CD4-positive, alpha-beta T cell (primary cell): ENCODE measurements around the gene FBLN7. TPM values are rescaled to one million over a fixed set of nuclear protein-coding genes. Genes with fewer than 3 reads are reported as not detected.

ENCODE experiments used
- ATAC-seq: fragments of 200-7000 bp; cut with Tn5 transposase; one replicate; pipeline ENCODE4 v1.10.0; 2022; ENCODE audit warnings: mild to moderate bottlenecking; ENCODE audit not compliant: poor library complexity
- CTCF ChIA-PET: fragments of 350-600 bp; sonication (Branson Sonifier 250); formaldehyde crosslinking; loops from one replicate; lab custom pipeline; 2021; ENCODE audit warnings: antibody characterized with exemption, inconsistent platforms; lab: Charles Lee
- POLR2A ChIA-PET: fragments of 350-600 bp; sonication (Branson Sonifier 250); formaldehyde crosslinking; loops from one replicate; lab custom pipeline; 2021; ENCODE audit warnings: antibody characterized with exemption, inconsistent platforms; lab: Charles Lee
- DNase-seq, 14 experiments: peaks; one replicate each; pipeline ENCODE4 v3.0.0-alpha.2; 2013 to 2020; ENCODE audit warnings: mixed read lengths in 2 of 14
- H3K27ac ChIP-seq, 2 donors: one replicate each; pipeline versions ENCODE4 v1.5.1 to v1.7.0; 2013; ENCODE audit warnings: low read length in 2 of 2, low read depth in 1 of 2, mild to moderate bottlenecking in 1 of 2
- H3K27me3 ChIP-seq, 2 experiments: 1 replicate in 1 of 2; 2 replicates in 1 of 2; pipeline versions ENCODE4 v1.6.1 to v1.7.0; 2013; ENCODE audit warnings: low read length in 2 of 2, control low read depth in 1 of 2, mild to moderate bottlenecking in 1 of 2, moderate library complexity in 1 of 2; ENCODE audit not compliant: insufficient read depth in 2 of 2, control insufficient read depth in 1 of 2
- H3K36me3 ChIP-seq: one replicate; pipeline ENCODE4 v1.6.1; 2013; ENCODE audit warnings: low read length, control low read depth; ENCODE audit not compliant: insufficient read depth
- H3K4me1 ChIP-seq: one replicate; pipeline ENCODE4 v1.6.1; 2013; ENCODE audit warnings: low read length, control low read depth; ENCODE audit not compliant: insufficient read depth
- H3K4me3 ChIP-seq: one replicate; pipeline ENCODE4 v1.5.1; 2013; ENCODE audit warnings: mild to moderate bottlenecking, low read length, moderate library complexity
- H3K9me3 ChIP-seq, 2 experiments: 1 replicate in 1 of 2; 2 replicates in 1 of 2; pipeline versions ENCODE4 v1.6.1 to v1.7.0; 2013; ENCODE audit warnings: low read length in 2 of 2, mild to moderate bottlenecking in 2 of 2, control low read depth in 1 of 2, moderate library complexity in 1 of 2; ENCODE audit not compliant: control insufficient read depth in 1 of 2, insufficient read depth in 1 of 2
- H3K27ac Mint-ChIP-seq: one replicate; pipeline ENCODE4 v1.8.0; 2020; ENCODE audit warnings: mixed read lengths
- H3K27me3 Mint-ChIP-seq: one replicate; pipeline ENCODE4 v1.8.0; 2021; ENCODE audit warnings: mixed read lengths
- H3K36me3 Mint-ChIP-seq: one replicate; pipeline ENCODE4 v1.8.0; 2021; ENCODE audit warnings: low read depth, mixed read lengths
- H3K4me1 Mint-ChIP-seq: one replicate; pipeline ENCODE4 v1.8.0; 2021; ENCODE audit warnings: low read depth, mixed read lengths
- H3K4me3 Mint-ChIP-seq: one replicate; pipeline ENCODE4 v1.8.0; 2020; ENCODE audit warnings: mild to moderate bottlenecking, mixed read lengths
- H3K9me3 Mint-ChIP-seq: one replicate; pipeline ENCODE4 v1.8.0; 2020; ENCODE audit warnings: mixed read lengths
- intact Hi-C, 2 experiments: fragments of 100-400 bp; cut with DNase I in 1 of 2; cut with micrococcal nuclease in 1 of 2; formaldehyde crosslinking; loops; one replicate each; pipeline versions ENCODE4 v1.15.1 to v1.9.0; 2023 to 2025; cut with DNase I, micrococcal nuclease
- polyA plus RNA-seq, 2 donors: library from polyadenylated mRNA; unstranded; fragments of 120-200 nt; gene quantifications; one replicate each; pipeline ENCODE4 v1.2.1, GENCODE V29; 2013
- total RNA-seq, 174 experiments: library from RNA in 2 of 174; stranded (reverse) in 2 of 174; gene quantifications; one replicate each; pipeline ENCODE4 v1.2.3 and lab custom pipeline; 2021 to 2026
- TF ChIP-seq, protein P1 (sequence below): fragments of 200-600 bp; IDR thresholded peaks from one replicate; pipeline ENCODE4 v1.8.0; 2022; ENCODE audit warnings: antibody characterized with exemption, mild to moderate bottlenecking

The FBLN7 gene, protein sequence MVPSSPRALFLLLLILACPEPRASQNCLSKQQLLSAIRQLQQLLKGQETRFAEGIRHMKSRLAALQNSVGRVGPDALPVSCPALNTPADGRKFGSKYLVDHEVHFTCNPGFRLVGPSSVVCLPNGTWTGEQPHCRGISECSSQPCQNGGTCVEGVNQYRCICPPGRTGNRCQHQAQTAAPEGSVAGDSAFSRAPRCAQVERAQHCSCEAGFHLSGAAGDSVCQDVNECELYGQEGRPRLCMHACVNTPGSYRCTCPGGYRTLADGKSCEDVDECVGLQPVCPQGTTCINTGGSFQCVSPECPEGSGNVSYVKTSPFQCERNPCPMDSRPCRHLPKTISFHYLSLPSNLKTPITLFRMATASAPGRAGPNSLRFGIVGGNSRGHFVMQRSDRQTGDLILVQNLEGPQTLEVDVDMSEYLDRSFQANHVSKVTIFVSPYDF
- 10 to 100 TPM; 27.0 to 27.2 TPM for total RNA-seq
- polyA plus RNA-seq (2013, experiment 1 of 2): 16.1 TPM
- 17.3 TPM for polyA plus RNA-seq (2013, experiment 2 of 2)
- 4.6 to 123 (median 37.8) reads per million in 172 experiments for total RNA-seq (lab: John Stamatoyannopoulos, UW)

DNA sequence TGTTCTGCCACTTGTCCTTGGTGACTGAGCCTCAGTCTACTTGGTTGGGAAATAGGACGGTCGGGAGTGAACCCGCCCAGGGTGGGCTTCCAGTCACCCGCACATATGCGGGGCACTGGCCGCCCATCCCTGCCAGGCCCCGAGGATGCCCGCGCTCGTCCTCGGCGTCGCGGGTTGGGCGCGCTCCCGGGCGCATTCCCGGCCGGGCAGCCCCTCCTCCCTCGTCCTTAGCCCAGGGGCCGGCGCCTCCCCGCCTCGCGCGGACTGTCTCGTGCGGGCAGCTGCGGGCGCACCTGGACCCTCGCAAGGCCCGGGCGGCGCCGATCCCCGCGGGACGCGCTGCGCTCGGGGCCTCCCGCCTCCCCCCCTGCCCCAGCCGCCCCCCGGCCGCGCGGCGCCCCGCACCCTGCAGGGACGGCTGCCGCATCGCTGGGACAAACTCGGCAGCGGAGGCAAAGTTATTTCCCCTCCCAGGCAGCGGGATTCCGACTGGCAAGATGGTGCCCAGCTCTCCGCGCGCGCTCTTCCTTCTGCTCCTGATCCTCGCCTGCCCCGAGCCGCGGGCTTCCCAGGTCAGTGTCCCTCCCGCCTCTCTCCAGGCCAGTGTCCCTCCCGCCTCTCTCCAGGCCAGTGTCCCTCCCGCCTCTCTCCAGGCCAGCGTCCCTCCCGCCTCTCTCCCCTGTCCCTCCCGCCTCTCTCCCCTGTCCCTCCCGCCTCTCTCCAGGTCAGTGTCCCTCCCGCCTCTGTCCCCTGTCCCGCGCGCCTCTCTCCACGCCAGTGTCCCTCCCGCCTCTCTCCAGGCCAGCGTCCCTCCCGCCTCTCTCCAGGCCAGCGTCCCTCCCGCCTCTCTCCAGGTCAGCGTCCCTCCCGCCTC lies at the start of gene FBLN7:
TSS of gene FBLN7 (plus strand) at position 227 of the 874 bp plus-strand sequence. CDS start at position 498, 271 bp downstream.
- peak in 4 of 14 experiments; percentile 18 to 36 (median 34) for DNase-seq
- Histone ChIP-seq H3K27me3 (peaks cover 10 to 21% of the 10 kb centered on the region in 2 experiments), H3K36me3 (no peaks in the 10 kb centered on the region), H3K4me1 (peaks cover 15% of the 10 kb centered on the region), H3K27ac (no peak within 1 kb of the TSS), H3K9me3 (peaks cover 0 to 7% of the 10 kb centered on the region in 2 experiments), H3K4me3 (peak within 1 kb of the TSS; percentile 54)
- ChIA-PET POLR2A (interaction anchor here (0.7 to 1.9 kb wide), 3 partner anchors 14 to 117 kb away, joined by 3 to 6 read pairs (median 4); partner anchors contain the start of gene ZC3H8), CTCF (no interaction called here)
- peaks cover 8% of the 10 kb centered on the region for H3K4me1 Mint-ChIP-seq
- intact Hi-C loops: no loop called here
- TF ChIP-seq, protein P1, sequence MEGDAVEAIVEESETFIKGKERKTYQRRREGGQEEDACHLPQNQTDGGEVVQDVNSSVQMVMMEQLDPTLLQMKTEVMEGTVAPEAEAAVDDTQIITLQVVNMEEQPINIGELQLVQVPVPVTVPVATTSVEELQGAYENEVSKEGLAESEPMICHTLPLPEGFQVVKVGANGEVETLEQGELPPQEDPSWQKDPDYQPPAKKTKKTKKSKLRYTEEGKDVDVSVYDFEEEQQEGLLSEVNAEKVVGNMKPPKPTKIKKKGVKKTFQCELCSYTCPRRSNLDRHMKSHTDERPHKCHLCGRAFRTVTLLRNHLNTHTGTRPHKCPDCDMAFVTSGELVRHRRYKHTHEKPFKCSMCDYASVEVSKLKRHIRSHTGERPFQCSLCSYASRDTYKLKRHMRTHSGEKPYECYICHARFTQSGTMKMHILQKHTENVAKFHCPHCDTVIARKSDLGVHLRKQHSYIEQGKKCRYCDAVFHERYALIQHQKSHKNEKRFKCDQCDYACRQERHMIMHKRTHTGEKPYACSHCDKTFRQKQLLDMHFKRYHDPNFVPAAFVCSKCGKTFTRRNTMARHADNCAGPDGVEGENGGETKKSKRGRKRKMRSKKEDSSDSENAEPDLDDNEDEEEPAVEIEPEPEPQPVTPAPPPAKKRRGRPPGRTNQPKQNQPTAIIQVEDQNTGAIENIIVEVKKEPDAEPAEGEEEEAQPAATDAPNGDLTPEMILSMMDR: no peak
- peaks cover 36% of the 10 kb centered on the region for H3K27me3 Mint-ChIP-seq
- H3K27ac Mint-ChIP-seq: peak within 1 kb of the TSS; percentile 74
- no peaks in the 10 kb centered on the region for H3K9me3 Mint-ChIP-seq
- peaks cover 4% of the 10 kb centered on the region for H3K36me3 Mint-ChIP-seq
- ATAC-seq: peak; percentile 51
- peak within 1 kb of the TSS; percentile 81 for H3K4me3 Mint-ChIP-seq

DNA sequence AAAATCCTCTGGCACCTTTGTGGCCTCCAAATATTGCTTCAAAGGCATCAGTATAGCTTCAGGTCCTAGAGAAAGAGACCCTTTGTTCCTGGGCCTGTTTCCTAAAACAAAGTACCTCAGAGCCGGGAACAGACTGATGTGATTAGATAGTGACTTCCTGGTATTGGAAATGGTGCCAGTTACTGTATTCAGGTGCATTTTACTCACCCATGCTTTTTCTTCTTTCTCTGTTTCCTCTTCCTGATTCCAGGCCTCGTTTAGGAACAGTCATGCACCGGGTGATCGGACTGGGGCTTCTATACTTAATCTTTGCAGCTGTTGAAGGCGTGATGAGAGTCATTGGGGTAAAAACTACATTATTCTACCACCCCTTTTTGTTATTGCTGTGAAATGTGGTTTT lies 48.8 kb upstream of the FBLN7 start:
- TF ChIP-seq, protein P1: no peak
- no peak for DNase-seq
- ChIA-PET POLR2A (interaction anchor here (0.5 kb wide), 1 partner anchor 20 kb away, joined by 3 read pairs; no protein-coding TSS in a partner anchor), CTCF (no interaction called here)
- no peak overlapping the region for H3K27ac ChIP-seq
- no peak overlapping the region for H3K4me3 ChIP-seq
- H3K9me3 Mint-ChIP-seq: no peaks in the 10 kb centered on the region
- H3K36me3 ChIP-seq: peaks cover 85% of the 10 kb centered on the region
- peaks cover 92% of the 10 kb centered on the region for H3K36me3 Mint-ChIP-seq
- intact Hi-C loops: no loop called here
- H3K27ac Mint-ChIP-seq: no peak overlapping the region
- H3K4me1 Mint-ChIP-seq: peaks cover 14% of the 10 kb centered on the region
- H3K27me3 ChIP-seq: no peaks in the 10 kb centered on the region
- H3K4me3 Mint-ChIP-seq: no peak overlapping the region
- ATAC-seq: no peak
- H3K9me3 ChIP-seq: no peaks in the 10 kb centered on the region
- no peaks in the 10 kb centered on the region for H3K4me1 ChIP-seq
- H3K27me3 Mint-ChIP-seq: no peaks in the 10 kb centered on the region

DNA sequence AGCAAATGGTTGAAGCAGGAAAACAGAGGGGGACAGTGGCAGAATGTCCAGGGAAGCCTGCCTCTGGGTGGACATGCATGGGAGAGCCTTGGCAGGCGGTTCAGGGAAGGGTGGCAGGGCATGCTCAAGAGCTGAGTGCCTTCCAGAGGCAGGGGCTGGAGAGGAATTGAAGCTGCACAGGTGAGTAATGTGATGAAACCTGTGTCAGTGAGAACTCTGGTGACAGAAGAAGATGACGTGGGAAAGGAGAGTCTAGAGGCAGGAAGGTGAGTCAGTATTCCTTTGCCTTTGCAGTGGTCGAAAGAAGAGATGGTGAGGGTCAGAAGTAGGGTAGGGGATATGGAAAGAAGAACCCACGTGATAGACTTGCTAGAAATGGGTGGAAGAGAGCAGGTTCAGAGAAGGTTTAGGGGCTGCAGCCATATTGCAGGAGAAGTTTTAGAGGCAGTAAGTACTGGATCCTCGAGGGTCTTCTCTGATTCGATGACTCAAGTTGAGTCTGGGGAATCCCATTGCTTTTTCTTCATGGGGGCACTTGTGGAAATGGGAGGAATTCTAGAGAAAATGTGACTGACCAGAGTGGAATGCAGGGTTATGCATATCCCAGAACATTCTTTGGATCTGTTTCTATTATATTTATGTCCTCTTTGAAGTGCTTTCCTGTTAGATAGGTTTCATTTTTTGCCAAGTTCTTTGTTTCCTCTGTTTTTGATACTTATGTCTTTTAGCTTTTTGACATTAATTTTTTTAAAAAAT lies 45.7 kb upstream of the FBLN7 start:
- peaks cover 70% of the 10 kb centered on the region for H3K36me3 ChIP-seq
- no peaks in the 10 kb centered on the region for H3K27me3 Mint-ChIP-seq
- no peak for ATAC-seq
- TF ChIP-seq, protein P1: no peak
- H3K9me3 ChIP-seq: no peaks in the 10 kb centered on the region
- ChIA-PET POLR2A (no interaction called here), CTCF (no interaction called here)
- DNase-seq: no peak
- no peaks in the 10 kb centered on the region for H3K4me1 ChIP-seq
- H3K9me3 Mint-ChIP-seq: no peaks in the 10 kb centered on the region
- peaks cover 9% of the 10 kb centered on the region for H3K4me1 Mint-ChIP-seq
- peak overlapping the region; percentile 0 for H3K27ac Mint-ChIP-seq
- no peaks in the 10 kb centered on the region for H3K27me3 ChIP-seq
- no peak overlapping the region for H3K4me3 ChIP-seq
- intact Hi-C loops: no loop called here
- H3K36me3 Mint-ChIP-seq: peaks cover 80% of the 10 kb centered on the region
- no peak overlapping the region for H3K4me3 Mint-ChIP-seq
- H3K27ac ChIP-seq: no peak overlapping the region
